Mesenchymal stem cell (in vitro differentiated cells and primary cell): ENCODE measurements around the gene URI1.

Experiments
- DNase-seq: peaks from one replicate; pipeline ENCODE4 v3.0.0-alpha.2; 2013
- H2AFZ ChIP-seq: one replicate; pipeline ENCODE4 v1.6.1; 2013; ENCODE audit warnings: low read depth, mild to moderate bottlenecking, control low read depth, inconsistent platforms, low read length, moderate library complexity
- H2AK5ac ChIP-seq: 2 replicates; pipeline ENCODE4 v1.6.1; 2013; ENCODE audit warnings: low read length, moderate library complexity, mild to moderate bottlenecking, inconsistent platforms; ENCODE audit not compliant: severe bottlenecking
- H2BK120ac ChIP-seq: one replicate; pipeline ENCODE4 v1.6.1; 2013; ENCODE audit warnings: low read depth, mild to moderate bottlenecking, inconsistent platforms, low read length, moderate library complexity
- H2BK12ac ChIP-seq, 2 experiments: one replicate each; pipeline ENCODE4 v1.6.1; 2013; ENCODE audit warnings: inconsistent platforms in 2 of 2, low read length in 2 of 2, mild to moderate bottlenecking in 2 of 2, moderate library complexity in 2 of 2, control low read depth in 1 of 2
- H2BK15ac ChIP-seq: one replicate; pipeline ENCODE4 v1.6.1; 2013; ENCODE audit warnings: mild to moderate bottlenecking, low read depth, inconsistent platforms; ENCODE audit not compliant: poor library complexity, severe bottlenecking
- H2BK5ac ChIP-seq: 2 replicates; pipeline ENCODE4 v1.6.1; 2013; ENCODE audit warnings: low read depth, mild to moderate bottlenecking, low read length, control low read depth, inconsistent platforms; ENCODE audit not compliant: poor library complexity, severe bottlenecking
- H3K14ac ChIP-seq, 2 experiments: one replicate each; pipeline ENCODE4 v1.6.1; 2013; ENCODE audit warnings: inconsistent platforms in 2 of 2, low read length in 2 of 2, control low read depth in 1 of 2, mild to moderate bottlenecking in 1 of 2, moderate library complexity in 1 of 2
- H3K18ac ChIP-seq, 2 experiments: one replicate each; pipeline ENCODE4 v1.6.1; 2013; ENCODE audit warnings: inconsistent platforms in 2 of 2, low read length in 2 of 2, control low read depth in 1 of 2, low read depth in 1 of 2, mild to moderate bottlenecking in 1 of 2
- H3K23ac ChIP-seq, 2 experiments: one replicate each; pipeline ENCODE4 v1.6.1; 2013; ENCODE audit warnings: inconsistent platforms in 2 of 2, low read length in 2 of 2, mild to moderate bottlenecking in 2 of 2, moderate library complexity in 2 of 2, control low read depth in 1 of 2
- H3K27ac ChIP-seq: 2 replicates; pipeline ENCODE4 v1.5.1; 2013; ENCODE audit warnings: mild to moderate bottlenecking, moderate library complexity, low read length, control low read depth, inconsistent platforms; ENCODE audit not compliant: poor library complexity, severe bottlenecking
- H3K27me3 ChIP-seq, 2 experiments: 2 replicates each; pipeline versions ENCODE4 v1.6.1 to v1.7.0; 2013; ENCODE audit warnings: low read length in 2 of 2, mild to moderate bottlenecking in 2 of 2, moderate library complexity in 2 of 2, control low read depth in 1 of 2, inconsistent platforms in 1 of 2; ENCODE audit not compliant: control insufficient read depth in 1 of 2, insufficient read depth in 1 of 2
- H3K36me3 ChIP-seq, 2 experiments: 2 replicates each; pipeline versions ENCODE4 v1.6.1 to v1.7.0; 2013; ENCODE audit warnings: low read length in 2 of 2, control low read depth in 1 of 2, inconsistent platforms in 1 of 2, low read depth in 1 of 2, mild to moderate bottlenecking in 1 of 2; ENCODE audit not compliant: insufficient read depth in 2 of 2, control insufficient read depth in 1 of 2
- H3K4ac ChIP-seq, 2 experiments: one replicate each; pipeline ENCODE4 v1.6.1; 2013; ENCODE audit warnings: inconsistent platforms in 2 of 2, low read length in 2 of 2, mild to moderate bottlenecking in 2 of 2, moderate library complexity in 2 of 2, control low read depth in 1 of 2, low read depth in 1 of 2
- H3K4me1 ChIP-seq: 2 replicates; pipeline ENCODE4 v1.6.1; 2013; ENCODE audit warnings: low read depth, low read length, control low read depth; ENCODE audit not compliant: control insufficient read depth, insufficient read depth
- H3K4me2 ChIP-seq: 2 replicates; pipeline ENCODE4 v1.6.1; 2013; ENCODE audit warnings: low read length, mild to moderate bottlenecking, inconsistent platforms; ENCODE audit not compliant: poor library complexity, severe bottlenecking
- H3K4me3 ChIP-seq, 2 experiments: 2 replicates each; pipeline versions ENCODE4 v1.5.1 to v1.7.0; 2013; ENCODE audit warnings: low read length in 2 of 2, mild to moderate bottlenecking in 2 of 2, control low read depth in 1 of 2, low read depth in 1 of 2; ENCODE audit not compliant: insufficient read depth in 1 of 2
- H3K79me1 ChIP-seq: replicated peaks from 2 replicates; pipeline ENCODE4 v1.6.1; 2013; ENCODE audit warnings: mild to moderate bottlenecking, control low read depth, low read length, inconsistent platforms; ENCODE audit not compliant: poor library complexity, severe bottlenecking
- H3K9ac ChIP-seq: 2 replicates; pipeline ENCODE4 v1.7.0; 2013; ENCODE audit warnings: mild to moderate bottlenecking, low read length, moderate library complexity
- H3K9me3 ChIP-seq: 2 replicates; pipeline ENCODE4 v1.7.0; 2013; ENCODE audit warnings: mild to moderate bottlenecking, low read length; ENCODE audit not compliant: control insufficient read depth
- H4K8ac ChIP-seq: one replicate; pipeline ENCODE4 v1.6.1; 2013; ENCODE audit warnings: inconsistent platforms, mild to moderate bottlenecking, low read length, moderate library complexity
- H4K91ac ChIP-seq: one replicate; pipeline ENCODE4 v1.6.1; 2013; ENCODE audit warnings: mild to moderate bottlenecking, low read length, inconsistent platforms
- WGBS: methylation state at CpG from one replicate; pipeline ENCODE4 v1.1.7; 2013; ENCODE audit warnings: mixed read lengths; 5-methylcytosine and 5-hydroxymethylcytosine counted together

URI1 gene

DNA sequence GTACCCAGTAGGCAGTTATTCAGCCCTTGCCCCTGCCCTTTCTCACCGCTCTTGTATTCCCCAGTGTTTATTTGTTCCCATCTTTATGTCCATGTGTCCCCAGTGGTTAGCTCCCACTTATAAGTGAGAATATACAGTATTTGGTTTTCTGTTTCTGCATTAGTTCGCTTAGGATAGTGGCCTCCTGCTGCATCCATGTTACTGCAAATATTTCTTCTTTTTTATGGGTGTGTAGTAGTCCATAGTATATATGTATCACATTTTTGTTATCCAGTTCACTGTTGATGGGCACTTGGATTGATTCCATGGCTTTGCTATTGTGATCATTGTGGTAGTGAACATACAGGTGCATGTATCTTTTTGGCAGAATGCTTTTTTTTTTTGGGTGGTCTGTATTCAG is 32.7 kb downstream of the URI1 start:
- H2BK120ac ChIP-seq: no peak overlapping the region
- H3K18ac ChIP-seq: no peak overlapping the region
- no peak overlapping the region for H3K9ac ChIP-seq
- no peak overlapping the region for H3K23ac ChIP-seq
- H2BK15ac ChIP-seq: no peak overlapping the region
- H3K4me2 ChIP-seq: no peak overlapping the region
- H2AK5ac ChIP-seq: no peak overlapping the region
- H3K9me3 ChIP-seq: no peaks in the 10 kb centered on the region
- no peak overlapping the region for H2BK12ac ChIP-seq
- H3K4me1 ChIP-seq: peaks cover 3% of the 10 kb centered on the region
- H2BK5ac ChIP-seq: no peak overlapping the region
- H4K91ac ChIP-seq: no peak overlapping the region
- no peak overlapping the region for H3K4ac ChIP-seq
- DNase-seq: no peak
- no peaks in the 10 kb centered on the region for H3K36me3 ChIP-seq
- peaks cover 11% of the 10 kb centered on the region for H3K79me1 ChIP-seq
- H3K27ac ChIP-seq: no peak overlapping the region
- no peak overlapping the region for H2AFZ ChIP-seq
- H3K14ac ChIP-seq: no peak overlapping the region
- H3K27me3 ChIP-seq: no peaks in the 10 kb centered on the region
- WGBS: 100% methylated on average over 1 of the region's 2 CpGs
- H4K8ac ChIP-seq: no peak overlapping the region
- H3K4me3 ChIP-seq: no peak overlapping the region

DNA sequence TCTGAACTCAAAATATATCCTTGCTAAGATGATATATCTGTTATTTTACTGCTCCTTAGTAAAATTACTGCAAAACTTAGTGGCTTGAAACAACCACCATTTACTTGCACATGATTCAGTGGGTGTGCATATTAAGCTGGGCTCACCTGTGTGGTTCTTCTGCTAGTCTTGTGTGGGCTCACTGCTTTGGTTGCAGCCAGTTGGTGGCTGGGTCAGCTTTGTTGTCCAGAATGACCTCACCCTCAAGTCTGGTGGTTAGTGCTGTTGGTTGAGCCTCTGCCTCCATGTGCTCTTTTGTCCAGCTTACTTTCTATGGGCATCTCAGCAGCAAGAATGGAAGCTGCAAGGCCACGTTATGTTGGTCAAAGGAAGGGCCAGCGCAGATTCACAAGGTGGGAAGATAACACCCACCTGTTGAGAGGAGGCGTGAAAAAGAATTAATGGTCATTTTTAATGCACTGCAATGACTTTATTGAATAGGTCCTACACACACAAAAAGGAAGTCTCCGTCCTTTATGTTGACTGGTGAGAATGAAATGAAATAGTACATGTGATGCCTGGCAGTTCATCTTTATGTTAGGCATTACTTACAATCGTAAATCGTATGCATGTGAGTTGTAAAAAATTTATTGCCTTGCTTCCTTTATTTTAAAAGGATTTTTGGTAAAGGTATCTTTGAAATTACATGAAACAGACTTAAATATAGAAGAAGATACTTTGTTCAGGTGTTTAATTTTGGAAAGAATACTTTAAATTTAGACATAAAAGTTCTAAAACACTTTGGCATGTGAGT is 34.3 kb downstream of the URI1 start:
- WGBS: 90% methylated on average over 6 of the region's 6 CpGs

DNA sequence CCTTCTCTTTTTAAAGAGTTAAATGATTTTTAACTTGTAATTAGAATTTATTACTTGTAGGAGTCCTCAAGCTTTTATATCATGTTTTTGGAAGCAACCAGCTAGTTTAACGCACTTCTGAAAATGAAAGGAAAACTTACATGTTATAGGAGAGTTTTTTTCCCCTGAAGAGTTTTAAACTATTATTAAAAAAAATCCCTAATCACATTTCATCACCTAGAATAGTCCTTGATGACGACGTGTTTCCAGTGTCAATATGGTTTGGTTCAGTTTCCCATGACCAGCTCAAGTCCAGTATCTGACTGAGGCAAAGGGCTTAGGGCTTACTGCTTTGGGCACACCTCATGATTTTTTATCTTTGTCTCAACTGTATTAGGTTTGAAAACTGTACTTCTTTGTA is 36.0 kb downstream of the URI1 start:
- Histone ChIP-seq H2AFZ (no peak overlapping the region), H3K4me1 (peaks cover 3% of the 10 kb centered on the region), H3K27ac (no peak overlapping the region), H2BK120ac (no peak overlapping the region), H3K18ac (no peak overlapping the region), H2AK5ac (no peak overlapping the region), H3K9me3 (no peaks in the 10 kb centered on the region), H2BK15ac (no peak overlapping the region), H3K4ac (no peak overlapping the region), H4K8ac (no peak overlapping the region), H3K4me2 (no peak overlapping the region), H2BK12ac (no peak overlapping the region), H3K27me3 (no peaks in the 10 kb centered on the region), H3K9ac (peak overlapping the region; percentile 69), H3K23ac (no peak overlapping the region), H4K91ac (no peak overlapping the region), H3K79me1 (peaks cover 11% of the 10 kb centered on the region), H2BK5ac (no peak overlapping the region), H3K4me3 (peak overlapping the region in 1 of 2 experiments; percentile 38), H3K36me3 (no peaks in the 10 kb centered on the region), H3K14ac (no peak overlapping the region)
- DNase-seq: peak; percentile 14
- 83% methylated on average over 2 of the region's 3 CpGs for WGBS

More for the DNA sequence above, 34.3 kb downstream of the URI1 start:
- Histone ChIP-seq H2BK12ac (no peak overlapping the region), H4K91ac (no peak overlapping the region), H2AFZ (no peak overlapping the region), H3K9ac (no peak overlapping the region), H3K4ac (no peak overlapping the region), H3K18ac (no peak overlapping the region), H3K23ac (no peak overlapping the region), H2BK15ac (no peak overlapping the region), H3K79me1 (peaks cover 11% of the 10 kb centered on the region), H4K8ac (no peak overlapping the region), H3K4me1 (peaks cover 3% of the 10 kb centered on the region), H2BK120ac (no peak overlapping the region), H3K14ac (no peak overlapping the region), H3K27ac (no peak overlapping the region), H3K9me3 (no peaks in the 10 kb centered on the region), H3K4me2 (no peak overlapping the region), H3K36me3 (no peaks in the 10 kb centered on the region), H3K27me3 (no peaks in the 10 kb centered on the region), H2AK5ac (no peak overlapping the region), H3K4me3 (no peak overlapping the region), H2BK5ac (no peak overlapping the region)
- no peak for DNase-seq

DNA sequence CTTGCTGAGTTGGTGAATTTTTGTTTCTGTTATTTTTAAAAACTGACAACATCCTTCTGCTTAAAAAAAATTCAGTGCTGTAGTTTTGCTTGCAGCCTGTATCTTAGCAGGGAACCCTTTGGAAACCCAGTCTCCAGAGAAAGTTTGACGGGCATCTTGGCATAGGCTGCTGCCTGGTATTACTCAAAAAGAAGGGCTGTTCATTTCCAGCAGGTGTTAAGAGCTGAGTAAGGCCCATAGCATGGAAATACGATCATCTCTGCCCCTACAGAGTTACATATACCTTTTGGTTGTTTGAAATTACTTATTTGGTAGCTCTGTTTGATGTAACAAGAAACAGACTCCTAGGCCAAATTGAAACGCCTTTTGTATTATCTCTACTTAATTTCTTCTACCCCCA is 41.5 kb downstream of the URI1 start:
- Histone ChIP-seq H3K9ac (no peak overlapping the region), H2BK120ac (no peak overlapping the region), H3K79me1 (peaks cover 17% of the 10 kb centered on the region), H2BK15ac (no peak overlapping the region), H3K4me3 (no peak overlapping the region), H2AK5ac (no peak overlapping the region), H2BK5ac (no peak overlapping the region), H3K4me2 (no peak overlapping the region), H3K4ac (no peak overlapping the region), H4K91ac (no peak overlapping the region), H3K4me1 (no peaks in the 10 kb centered on the region), H3K27ac (no peak overlapping the region), H3K36me3 (peaks cover 3 to 19% of the 10 kb centered on the region in 2 experiments), H3K9me3 (peaks cover 2% of the 10 kb centered on the region), H2AFZ (no peak overlapping the region), H3K23ac (no peak overlapping the region), H3K27me3 (no peaks in the 10 kb centered on the region), H3K14ac (no peak overlapping the region), H4K8ac (no peak overlapping the region), H3K18ac (no peak overlapping the region), H2BK12ac (no peak overlapping the region)
- WGBS: 94% methylated on average over 1 of the region's 3 CpGs
- DNase-seq: no peak
